SHP77 treated with DMSO at 0.1 percent for 48 hours (cell line): ENCODE results near the gene TM7SF2.
"Not testable (repeated sequence)": the region's sequence is repeated elsewhere in the genome, so short reads cannot be mapped to it uniquely, and the experiment has no call there.

Experiments used
- DNase-seq: peaks from one replicate; lab custom pipeline; 2025; lab: John Stamatoyannopoulos, UW

The TM7SF2 gene

DNA sequence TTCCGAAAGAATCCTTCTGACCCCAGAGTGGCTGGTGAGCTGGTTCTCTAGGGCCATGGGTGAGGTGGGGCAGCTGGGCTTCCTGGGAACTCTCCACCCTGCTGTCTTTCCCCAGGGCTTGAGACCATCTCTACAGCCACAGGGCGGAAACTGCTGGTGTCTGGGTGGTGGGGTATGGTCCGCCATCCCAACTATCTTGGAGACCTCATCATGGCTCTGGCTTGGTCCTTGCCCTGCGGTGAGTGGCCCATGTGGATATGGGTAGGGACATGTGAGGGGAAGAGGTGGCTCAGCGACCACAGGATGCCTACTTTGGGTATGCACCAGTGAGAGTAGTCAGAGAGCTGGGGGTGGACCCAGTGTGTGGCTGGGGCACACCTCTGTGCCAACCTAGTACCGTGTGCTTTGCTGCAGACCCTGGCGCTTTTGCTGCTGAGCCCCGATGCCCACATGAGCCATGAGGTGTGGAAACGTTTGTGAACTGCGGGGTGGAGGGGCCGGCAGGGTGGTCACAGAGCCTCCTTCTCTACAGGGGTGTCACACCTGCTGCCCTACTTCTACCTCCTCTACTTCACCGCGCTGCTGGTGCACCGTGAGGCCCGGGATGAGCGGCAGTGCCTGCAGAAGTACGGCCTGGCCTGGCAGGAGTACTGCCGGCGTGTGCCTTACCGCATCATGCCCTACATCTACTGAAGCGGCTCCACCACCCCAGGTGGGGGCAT lies 3.9 kb downstream of the TM7SF2 start:
- no peak for DNase-seq

DNA sequence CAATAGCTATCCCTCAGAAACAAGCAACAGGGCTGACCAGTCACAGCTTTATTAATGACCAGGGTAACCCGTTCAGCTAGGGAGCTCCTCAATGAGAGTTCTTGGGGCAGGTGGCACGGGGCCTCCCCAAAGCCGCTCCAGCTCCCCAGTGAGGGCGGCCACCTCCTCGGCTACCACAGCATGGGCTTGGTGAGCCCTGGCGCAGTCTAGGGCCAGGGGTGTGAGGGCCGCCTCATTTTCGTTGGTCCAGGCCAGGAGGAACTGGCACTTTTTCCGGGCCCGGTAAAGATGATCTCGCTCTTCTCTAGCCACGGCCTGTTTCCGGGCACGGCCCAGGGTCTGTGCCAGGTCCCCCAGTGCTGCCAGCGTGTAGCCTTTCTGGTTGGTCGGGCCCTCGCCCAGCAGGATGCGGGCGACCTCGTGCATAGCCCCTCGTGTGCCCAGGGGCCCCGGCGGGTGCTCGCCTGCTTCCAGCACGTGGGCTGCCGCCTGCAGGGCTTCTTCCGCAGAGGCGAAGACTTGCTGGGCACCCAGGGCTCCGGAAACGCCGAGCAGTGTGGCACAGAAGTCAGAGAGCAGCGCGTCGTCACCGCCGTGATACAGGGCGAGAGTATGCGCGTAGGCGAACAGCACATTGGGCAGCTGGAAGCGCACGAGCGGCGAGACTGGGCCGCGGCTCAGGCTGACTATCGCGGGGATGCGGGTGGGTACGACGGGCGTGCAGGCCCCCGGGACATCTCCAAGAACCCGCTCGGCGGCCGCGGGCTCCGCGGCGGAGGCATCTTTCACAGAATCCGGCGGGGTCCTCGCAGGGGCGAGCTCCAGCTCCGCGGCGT lies 4.9 kb downstream of the TM7SF2 start:
- DNase-seq: no peak

DNA sequence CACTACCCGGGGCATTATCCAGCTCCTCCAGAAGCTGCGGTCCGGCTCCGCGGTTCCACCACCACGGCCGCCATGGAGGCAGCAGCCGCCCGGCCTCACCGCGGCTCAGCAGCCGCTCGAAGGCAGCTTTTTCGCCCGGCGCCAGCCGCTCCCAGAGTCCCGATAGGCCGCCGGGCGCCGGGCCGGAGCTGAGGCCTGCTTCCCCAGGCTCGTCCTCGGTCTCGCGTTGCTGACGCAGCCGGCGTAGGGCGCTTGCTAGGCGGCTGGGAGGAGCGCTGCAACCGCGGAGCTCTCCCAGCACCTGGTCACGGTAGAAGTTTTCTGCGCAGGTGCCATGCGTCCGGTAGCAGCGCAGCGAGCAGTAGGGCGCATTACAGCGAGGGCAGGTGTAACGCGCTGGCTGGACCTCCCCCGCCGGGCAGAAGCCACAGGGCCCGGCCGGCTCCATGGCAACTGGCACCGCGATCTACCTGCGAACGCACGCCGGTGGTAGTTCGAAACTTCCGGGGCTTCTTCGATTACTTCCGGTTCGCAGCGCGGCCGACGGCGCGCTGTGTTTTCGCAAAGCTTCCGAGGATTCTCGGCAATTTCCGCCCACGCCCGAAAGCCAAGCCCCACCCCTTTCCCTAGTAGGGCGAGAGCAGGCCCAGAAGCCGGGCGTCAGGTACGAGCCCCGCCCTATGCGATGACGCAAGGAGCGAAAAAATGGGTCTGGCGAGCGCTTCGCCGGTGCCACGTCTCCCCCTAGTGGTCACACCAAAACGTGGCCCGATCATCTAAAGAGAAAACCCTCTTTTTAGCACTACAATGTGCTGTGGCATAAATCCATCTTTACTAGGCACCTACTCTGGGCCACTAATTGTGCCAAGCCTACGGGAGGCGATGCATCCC lies 5.8 kb downstream of the TM7SF2 start, which contains the start of gene ZNHIT2:
ZNHIT2 (minus strand) TSS at position 496 of the 891 bp plus-strand sequence; CDS start at position 448, 48 bp downstream.
- peak; percentile 93 for DNase-seq

DNA sequence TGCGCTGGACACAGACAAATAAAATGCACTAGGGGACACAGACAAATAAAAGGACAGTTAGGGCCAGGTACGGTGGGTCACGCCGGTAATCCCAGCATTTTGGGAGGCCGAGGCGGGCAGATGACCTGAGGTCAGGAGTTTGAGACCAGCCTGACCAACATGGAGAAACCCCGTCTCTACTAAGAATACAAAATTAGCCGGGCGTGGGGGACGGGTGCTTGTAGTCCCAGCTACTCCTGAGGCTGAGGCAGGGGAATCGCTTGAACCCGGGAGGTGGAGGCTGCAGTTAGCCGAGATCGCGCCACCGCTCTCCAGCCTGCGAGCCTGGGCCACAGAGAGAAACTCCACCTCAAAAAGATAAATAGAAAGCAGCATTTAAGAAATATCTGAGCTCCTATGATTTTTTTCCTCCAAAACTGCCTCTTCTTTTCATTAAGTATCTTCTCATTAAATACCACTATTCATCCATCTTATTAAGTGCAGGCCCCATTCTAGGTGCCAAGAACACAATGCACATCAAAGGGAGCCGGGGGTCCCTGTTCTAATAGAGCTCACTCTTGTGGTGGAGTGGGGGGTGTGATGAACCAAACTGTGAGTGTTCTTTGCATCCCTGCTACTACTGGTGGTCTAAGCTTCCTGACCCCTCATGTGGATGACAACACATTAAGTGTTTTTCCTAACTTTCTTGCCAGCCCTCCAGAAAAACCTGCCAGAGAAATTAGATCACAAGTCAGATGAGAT lies 6.6 kb downstream of the TM7SF2 start:
- no peak for DNase-seq

DNA sequence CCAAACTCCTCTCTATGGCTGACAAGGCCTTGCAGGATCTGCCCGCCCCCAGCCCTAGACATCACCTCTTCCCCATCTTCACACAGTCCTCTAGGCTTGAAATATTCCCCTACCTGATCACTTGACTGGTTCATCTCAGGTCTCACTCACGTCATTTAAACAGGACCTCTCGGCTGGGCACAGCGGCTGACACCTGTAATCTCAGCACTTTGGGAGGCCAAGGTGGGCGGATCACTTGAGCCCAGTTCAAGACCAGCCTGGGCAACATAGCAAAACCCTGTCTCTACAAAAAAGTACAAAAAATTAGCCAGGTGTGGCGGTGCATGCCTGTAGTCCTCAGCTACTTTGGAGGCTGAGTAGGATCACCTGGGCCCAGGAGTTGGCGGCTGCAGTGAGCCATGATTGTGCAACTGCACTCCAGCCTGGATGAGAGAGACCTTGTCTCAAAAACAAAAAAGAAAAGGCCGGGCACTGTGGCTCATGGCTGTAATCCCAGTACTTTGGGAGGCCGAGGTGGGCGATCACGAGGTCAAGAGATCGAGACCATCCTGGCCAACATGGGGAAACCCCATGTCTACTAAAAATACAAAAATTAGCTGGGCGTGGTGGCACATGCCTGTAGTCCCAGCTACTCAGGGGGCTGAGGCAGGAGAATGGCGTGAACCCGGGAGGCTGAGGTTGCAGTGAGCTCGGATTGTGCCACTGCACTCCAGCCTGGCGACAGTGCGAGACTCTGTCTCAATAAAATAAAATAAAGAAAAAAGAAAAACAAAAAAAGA lies 7.4 kb downstream of the TM7SF2 start:
- not testable (repeated sequence) for DNase-seq

DNA sequence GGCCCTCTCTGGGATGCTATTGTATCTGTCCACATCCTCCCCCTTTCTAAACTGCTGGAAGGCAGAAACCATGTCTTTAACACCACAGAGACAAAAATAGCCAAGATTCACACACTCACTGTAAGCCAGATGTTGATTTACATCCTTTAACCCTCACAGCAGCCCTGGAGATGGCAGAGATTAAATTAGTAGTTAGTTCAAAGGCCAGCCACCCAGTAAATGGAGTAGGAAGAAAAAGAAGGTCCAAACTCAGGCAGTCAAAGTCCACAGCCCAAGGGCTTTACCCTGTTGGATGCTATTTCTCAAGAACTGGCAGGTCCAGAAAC lies 8.0 kb downstream of the TM7SF2 start:
- DNase-seq: no peak

DNA sequence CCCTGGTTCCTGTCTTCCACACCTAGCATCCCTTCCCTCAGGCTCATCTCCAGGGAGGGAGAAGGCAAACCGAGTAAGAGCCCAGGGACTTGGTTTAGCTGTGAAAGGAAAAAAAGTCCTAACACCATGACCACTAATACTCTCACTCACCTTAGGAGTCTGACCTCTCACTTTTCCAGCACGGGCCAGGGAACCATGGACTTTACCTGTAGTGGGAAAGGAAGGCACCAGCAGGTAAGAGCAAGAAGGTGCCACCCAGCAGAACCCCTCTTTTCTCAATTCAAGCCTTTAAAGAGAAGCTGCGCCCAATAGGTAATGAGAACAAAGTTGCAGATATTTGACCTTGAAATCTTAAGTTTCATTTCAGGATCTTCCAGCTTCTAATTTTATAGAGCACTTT lies 9.2 kb downstream of the TM7SF2 start:
- DNase-seq: no peak

DNA sequence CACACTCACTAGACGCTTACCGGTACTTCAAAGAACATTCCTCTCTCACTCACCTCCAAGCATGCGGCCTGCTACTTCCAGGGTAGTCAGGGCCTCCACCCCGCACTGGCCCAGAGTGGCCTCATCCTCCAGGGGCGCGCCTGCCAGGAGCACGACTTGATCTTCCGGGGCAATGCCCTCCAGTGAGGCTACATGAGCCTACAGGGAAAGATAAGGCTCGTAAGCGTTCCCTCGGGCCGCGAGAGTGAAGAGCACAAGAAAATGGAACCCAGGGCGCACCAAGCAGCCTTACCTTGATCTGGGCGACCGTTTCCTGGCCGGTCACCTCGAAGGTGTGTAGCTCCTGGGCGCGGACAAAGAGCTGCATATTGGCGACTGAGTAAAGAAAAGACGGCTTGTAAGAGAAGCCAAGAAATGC lies 9.8 kb downstream of the TM7SF2 start:
- no peak for DNase-seq

DNA sequence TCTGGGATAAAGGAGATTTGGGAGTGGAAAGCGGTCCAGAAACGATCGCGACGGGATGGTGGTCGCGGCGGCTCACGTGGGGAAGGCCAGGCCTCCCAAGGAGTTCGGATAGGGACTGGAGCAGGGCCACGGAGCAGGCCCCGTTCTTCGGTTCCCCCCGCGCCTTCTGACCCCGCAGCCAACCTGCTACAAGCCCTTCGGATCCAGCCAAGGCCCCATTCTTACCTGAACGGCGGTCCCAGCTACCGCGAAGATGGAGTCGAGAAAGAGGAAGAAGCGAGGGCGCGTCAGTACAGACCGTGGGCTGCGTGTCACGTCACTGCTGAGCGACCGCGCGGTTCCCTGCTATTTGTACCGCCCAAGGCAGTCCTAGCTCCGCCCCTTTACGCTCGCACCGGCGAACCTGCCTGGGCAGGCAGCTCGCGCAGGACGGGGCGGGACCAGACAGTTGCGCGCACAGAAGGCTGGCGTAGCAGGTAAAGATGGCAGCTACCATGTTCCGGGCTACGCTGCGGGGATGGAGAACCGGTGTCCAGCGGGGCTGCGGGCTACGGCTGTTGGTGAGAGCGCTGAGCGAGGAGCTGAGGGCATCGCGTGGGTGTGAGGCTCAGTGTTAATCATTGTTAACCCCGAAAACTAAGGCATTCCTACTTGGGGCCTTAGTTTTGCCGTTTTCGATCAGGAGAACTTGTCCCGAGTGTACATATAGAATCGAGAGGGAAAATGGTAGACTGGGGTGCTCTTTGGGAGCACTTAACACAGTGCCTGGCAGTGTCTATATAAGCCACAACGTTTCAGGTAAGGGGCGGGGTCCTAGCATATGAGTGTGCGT lies 10.4 kb downstream of the TM7SF2 start, which contains the start of the genes FAU and MRPL49:
FAU (minus strand) TSS at position 270 of the 832 bp plus-strand sequence. CDS start 321 bp downstream, outside the sequence.
MRPL49 (plus strand) TSS at position 457 of the 832 bp plus-strand sequence; CDS start at position 483, 26 bp downstream.
- DNase-seq: peak; percentile 86

DNA sequence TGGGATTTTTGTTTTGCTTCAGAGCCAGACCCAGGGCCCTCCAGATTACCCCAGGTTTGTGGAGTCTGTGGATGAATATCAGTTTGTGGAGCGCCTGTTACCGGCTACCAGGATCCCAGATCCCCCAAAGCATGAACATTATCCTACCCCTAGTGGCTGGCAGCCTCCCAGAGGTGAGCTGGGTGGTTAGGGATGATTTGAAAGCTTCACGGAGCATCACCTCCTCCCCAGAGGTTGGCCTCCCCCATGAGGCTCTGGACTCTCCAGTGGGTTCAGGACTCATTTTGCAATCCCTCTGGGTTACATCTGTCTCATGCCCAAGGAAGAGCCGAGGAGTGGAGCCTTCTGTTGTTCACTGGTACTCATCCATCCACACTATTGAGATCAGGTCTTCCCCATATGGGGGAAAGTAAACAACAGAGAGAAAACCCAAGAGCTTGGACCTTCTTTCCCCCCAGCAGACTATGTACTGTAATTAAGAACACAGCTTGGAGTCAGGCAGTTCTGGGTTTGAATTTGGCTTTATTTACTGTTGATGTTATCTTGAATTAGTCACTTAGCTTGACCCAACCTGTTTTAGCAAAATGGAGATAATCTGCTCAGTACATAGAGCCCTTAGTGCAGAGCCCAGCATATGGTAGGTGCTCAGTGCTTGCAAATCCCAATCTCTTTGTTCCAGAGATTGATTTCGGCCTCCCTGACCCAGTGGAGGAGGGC lies 13.0 kb downstream of the TM7SF2 start:
- DNase-seq: no peak

DNA sequence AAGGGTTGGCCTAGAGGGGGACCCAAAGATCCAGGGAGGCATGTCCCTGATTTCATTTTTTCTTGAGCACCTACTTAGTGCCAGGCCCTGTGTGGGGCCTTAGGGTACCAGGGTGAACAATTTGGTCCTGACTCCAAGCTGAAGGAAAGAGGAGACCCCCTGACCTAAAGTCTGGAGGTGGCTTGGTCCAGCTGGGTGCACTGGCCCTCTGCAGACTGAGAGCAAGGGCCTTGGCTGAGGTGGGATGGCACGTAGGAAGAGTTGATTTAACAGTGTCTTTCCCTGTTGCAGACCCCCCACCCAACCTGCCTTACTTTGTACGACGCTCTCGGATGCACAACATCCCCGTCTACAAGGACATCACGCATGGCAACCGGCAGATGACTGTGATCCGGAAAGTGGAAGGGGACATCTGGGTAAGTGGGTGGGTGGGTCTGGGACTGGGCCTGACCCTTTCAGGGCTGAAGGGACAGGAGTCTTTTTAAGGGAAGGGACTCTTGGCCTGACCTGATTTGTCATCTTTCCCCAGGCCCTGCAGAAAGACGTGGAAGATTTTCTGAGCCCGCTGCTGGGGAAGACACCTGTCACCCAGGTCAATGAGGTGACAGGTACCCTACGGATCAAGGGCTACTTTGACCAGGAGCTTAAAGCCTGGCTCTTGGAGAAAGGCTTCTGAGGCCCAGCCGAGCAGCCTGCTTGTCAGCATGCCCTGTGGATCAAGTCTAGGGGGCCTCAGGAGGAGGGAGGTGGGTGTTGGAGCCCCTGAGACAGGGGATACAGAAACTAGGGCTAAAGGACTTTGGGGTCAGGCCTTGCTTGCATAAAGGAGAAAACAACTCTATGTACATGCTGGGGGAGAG lies 13.8 kb downstream of the TM7SF2 start:
- no peak for DNase-seq

DNA sequence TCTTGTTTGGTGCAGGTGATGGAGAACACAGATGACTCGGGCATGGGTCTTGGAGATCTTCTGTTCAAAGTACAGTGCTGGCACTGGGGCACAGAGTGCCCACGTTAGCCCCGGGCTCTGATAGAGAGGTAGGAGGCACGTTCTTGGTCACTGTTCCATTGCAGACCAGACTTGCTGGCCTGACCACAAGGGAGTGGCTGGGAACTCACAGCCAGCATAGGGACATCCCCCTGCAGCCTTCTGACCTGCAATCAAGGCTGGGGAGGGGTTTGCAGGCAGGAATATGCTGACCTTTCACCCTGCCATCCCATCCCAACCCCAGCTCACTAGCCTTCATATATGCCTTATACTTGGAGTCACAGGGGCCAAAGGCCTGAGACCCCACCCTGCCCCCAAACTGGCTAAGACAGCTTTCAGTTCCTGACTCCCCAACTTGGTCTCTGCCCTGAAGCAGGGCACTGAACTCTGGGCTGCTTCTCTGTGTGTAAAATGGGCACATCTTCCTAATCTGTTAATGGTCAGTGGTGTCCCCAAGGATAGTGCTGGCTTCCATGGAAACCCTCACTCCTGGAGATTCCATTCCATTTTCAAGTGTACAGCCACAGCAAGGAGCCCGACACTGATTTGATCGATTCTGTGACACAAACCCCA lies 15.1 kb downstream of the TM7SF2 start:
- no peak for DNase-seq

DNA sequence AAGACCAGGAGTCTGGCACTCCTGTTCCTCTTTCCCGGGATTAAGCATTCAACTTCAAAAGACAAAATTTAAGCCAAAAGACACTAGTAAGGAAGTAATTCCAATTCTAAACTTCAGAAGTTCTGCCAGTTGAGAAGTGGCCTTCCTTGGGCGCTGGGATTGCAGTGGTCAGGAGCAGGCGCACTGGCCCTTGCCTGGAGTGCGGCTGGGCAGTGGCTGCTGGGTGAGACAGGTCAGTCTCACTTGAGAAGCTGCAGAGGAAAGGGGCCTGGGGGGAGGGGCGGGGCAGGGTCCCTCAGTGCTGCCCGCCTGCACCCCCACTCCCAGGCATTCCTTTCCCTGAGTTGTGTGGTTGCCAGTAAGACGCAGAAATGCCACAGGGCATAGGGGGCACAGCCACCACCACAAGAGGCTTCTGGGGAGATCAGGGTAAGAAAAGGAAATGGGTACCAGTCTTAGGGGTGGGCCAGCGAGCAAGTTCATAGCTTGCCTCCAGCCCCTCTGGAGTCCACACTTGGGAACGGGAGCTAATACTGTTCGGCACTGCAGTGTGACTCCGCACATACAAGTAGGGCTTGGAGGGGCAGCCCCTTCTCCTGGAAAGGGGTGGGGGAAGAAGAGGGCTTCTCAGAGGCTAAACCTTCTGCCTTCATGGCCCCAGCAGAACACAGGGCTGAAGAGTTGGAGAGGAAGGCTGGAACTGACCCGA lies 16.0 kb downstream of the TM7SF2 start:
- no peak for DNase-seq

DNA sequence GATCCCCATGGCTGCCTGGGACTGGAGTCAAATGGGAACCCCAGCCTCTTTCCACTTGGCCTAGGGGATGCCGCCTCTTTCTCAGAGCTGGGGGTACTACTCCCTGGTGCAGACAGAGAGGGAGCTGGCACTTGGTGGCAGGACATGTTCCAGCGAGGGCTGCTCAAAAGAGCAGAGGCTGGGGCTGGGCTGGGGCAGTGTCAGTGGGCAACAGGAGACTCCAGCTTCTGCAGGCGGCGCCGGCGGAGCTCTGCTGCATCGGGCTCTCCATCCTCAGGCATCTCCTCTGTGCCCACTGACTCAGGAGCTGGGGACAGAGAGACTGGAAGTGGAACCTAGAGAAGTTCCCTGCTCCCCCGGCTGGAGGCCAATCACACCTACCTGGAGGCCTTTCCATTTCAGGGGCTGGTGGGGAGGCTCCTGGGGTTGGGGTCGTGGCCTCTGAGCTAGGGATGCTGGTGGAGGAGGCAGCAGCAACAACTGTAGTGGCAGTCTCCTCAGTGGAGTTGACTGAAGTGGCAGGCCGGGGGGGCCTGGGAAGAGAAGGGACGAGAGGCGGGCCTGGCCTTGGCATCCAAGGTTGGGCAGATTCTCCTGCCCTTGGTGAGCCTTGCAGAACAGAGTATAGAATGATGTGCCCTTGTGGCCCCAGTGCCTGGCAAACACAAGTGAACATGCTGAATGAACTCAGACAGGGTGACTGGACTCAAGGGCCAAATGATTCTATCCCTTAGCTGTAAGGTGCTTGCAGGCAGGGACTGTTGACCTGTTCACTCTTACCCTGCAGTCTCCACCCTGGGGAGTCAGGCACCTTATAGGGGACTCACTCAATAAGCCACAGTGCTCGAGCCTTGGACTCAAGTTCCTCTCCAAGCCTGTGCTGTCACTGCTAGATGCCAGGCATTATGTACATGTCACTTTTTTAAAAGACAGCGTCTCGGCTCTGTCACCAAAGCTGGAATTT lies 16.8 kb downstream of the TM7SF2 start:
- DNase-seq: no peak

DNA sequence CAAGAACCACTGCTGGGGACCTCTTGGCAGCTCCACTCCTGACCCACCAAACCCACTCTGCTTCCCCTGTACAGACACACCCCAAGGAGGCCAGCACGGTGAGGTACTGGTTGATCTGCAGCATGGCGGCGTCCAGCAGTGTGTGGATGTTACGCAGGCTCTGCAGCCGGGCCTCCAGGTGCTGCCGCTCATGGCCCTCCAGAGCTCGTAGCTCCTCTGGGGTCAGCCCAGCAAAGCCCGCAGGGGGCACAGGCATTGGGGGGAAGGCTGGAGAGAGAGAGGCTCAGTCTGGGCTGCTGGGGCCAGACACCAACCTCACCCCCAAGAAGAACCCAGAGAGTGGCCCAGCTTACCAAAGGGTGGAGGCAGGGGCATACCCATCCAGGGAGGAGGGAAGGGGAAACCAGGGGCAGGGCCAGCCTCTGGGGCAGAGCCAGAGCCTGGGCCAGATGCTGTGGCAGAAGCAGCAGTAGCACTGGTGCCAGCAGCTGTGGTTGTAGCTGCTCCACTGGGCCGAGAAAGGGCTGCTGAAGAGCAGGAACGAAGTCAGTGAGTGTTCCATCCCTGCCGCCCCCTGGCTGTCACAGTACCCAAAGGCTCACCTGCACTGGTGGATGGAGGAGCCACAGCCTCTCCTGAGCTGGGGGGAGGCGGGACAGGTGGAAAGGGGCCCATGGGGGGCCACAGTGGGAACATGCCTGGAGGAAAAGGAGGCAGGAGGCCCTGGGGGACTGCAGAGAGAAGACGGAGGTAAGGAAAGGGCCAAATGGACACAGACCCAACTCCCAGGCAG lies 18.2 kb downstream of the TM7SF2 start:
- no peak for DNase-seq
